Panc1 (cell line): ENCODE measurements around the gene VIPAS39. TPM values are rescaled to one million over a fixed set of nuclear protein-coding genes. Genes with fewer than 3 reads are reported as not detected.

Experiments used
- ATAC-seq: fragments of 200-7000 bp; cut with Tn5 transposase; 2 replicates; pipeline ENCODE4 v1.9.1; 2020; ENCODE audit warnings: mild to moderate bottlenecking, moderate library complexity
- BruUV-seq: library from RNA; stranded (reverse); fragments of 400-500 nt; replicated peaks from 2 replicates; lab custom pipeline; 2021; lab: Mats Ljungman, UMichigan
- CTCF ChIA-PET: fragments of 300-600 bp; sonication (Branson Sonifier 250); formaldehyde crosslinking; loops from one replicate; lab custom pipeline; 2022; ENCODE audit warnings: antibody characterized with exemption; lab: Charles Lee
- POLR2A ChIA-PET: fragments of 300-600 bp; sonication (Branson Sonifier 250); formaldehyde crosslinking; loops from one replicate; lab custom pipeline; 2022; ENCODE audit warnings: antibody characterized with exemption; lab: Charles Lee
- DNase-seq: peaks from one replicate; pipeline ENCODE4 v3.0.0-alpha.2; 2010; ENCODE audit warnings: low read depth, low spot score
- H3K27ac ChIP-seq: 2 replicates; pipeline ENCODE4 v1.5.1; 2011; ENCODE audit warnings: mild to moderate bottlenecking, low read length, inconsistent platforms
- H3K27me3 ChIP-seq: fragments of 200-500 bp; sonication (Bioruptor generic); 2 replicates; pipeline ENCODE4 v1.6.0; 2014; ENCODE audit warnings: low read length, inconsistent platforms; ENCODE audit not compliant: control insufficient read depth, insufficient read depth
- H3K36me3 ChIP-seq: fragments of 200-500 bp; sonication (Bioruptor generic); 2 replicates; pipeline ENCODE4 v1.5.1; 2014; ENCODE audit warnings: inconsistent platforms, mild to moderate bottlenecking, low read length, moderate library complexity; ENCODE audit not compliant: control insufficient read depth, insufficient read depth
- H3K4me1 ChIP-seq: 2 replicates; pipeline ENCODE4 v1.5.1; 2011; ENCODE audit warnings: inconsistent platforms, mild to moderate bottlenecking, low read length, moderate library complexity; ENCODE audit not compliant: control insufficient read depth, insufficient read depth
- H3K4me3 ChIP-seq, 2 experiments: 2 replicates each; pipeline ENCODE4 v1.5.1; 2011 to 2012; ENCODE audit warnings: low read depth in 2 of 2, low read length in 2 of 2, mild to moderate bottlenecking in 2 of 2, inconsistent platforms in 1 of 2, moderate library complexity in 1 of 2
- H3K9me3 ChIP-seq: fragments of 200-500 bp; sonication (Bioruptor generic); 2 replicates; pipeline ENCODE4 v1.5.1; 2014; ENCODE audit warnings: low read depth, mild to moderate bottlenecking, inconsistent platforms, low read length, moderate library complexity; ENCODE audit not compliant: control insufficient read depth, insufficient read depth
- POLR2AphosphoS5 ChIP-seq: IDR thresholded peaks from 2 replicates; pipeline ENCODE4 v1.6.1; 2012; ENCODE audit warnings: mild to moderate bottlenecking, low read depth, low read length, moderate library complexity
- SIN3A ChIP-seq: IDR thresholded peaks from 2 replicates; pipeline ENCODE4 v1.6.1; 2012; ENCODE audit warnings: low read depth, mild to moderate bottlenecking, low read length, moderate library complexity, borderline replicate concordance; ENCODE audit not compliant: insufficient read depth
- TCF7L2 ChIP-seq: IDR thresholded peaks from 2 replicates; pipeline ENCODE4 v1.6.1; 2011; ENCODE audit warnings: mild to moderate bottlenecking, low read depth, low read length, inconsistent platforms
- in situ Hi-C: cut with HindIII; loops from 2 replicates; pipeline ENCODE4 v1.10.0; 2016; ENCODE audit warnings: low sequenced_read_pairs, low pct_unique_long_range_greater_than_20kb
- intact Hi-C: fragments of 100-400 bp; cut with micrococcal nuclease; formaldehyde crosslinking; loops from one replicate; pipeline ENCODE4 v1.10.0; 2022; ENCODE audit not compliant: unreplicated experiment
- total RNA-seq: library from RNA; stranded (reverse); gene quantifications from one replicate; pipeline ENCODE4 v1.2.1, GENCODE V29; 2021; ENCODE audit not compliant: unreplicated experiment
- TF ChIP-seq, protein P1 (sequence below), 2 experiments: IDR thresholded peaks; 2 replicates each; pipeline ENCODE4 v1.6.1; 2011 to 2012; ENCODE audit warnings: low read depth in 2 of 2, control low read depth in 1 of 2, low read length in 1 of 2, mild to moderate bottlenecking in 1 of 2, moderate library complexity in 1 of 2; ENCODE audit not compliant: insufficient read depth in 1 of 2
- TF ChIP-seq, protein P2 (sequence below): fragments of 450-650 bp; IDR thresholded peaks from 2 replicates; pipeline ENCODE4 v1.5.1; 2017; ENCODE audit warnings: mild to moderate bottlenecking

Gene VIPAS39
- total RNA-seq, 1 experiment from 2014 or later, result 12.4 TPM

DNA sequence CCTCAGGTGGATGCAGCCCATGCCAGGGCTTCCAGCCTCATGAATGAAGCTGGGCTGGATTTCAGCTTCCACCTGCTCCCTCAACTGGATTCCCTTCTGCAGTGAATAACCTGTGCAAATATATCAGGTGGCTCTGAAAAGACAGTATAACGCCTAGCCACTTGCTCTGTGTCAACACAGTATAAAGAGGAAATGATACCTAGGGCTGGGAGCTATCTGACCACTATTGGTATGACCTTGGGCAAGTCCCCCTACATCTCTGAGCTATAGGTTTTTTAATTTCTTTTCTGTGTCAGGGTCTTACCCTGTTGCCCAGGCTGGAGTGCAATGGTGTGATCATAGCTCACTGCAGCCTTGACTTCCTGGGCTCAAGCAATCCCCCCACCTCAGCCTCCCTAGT is 21.4 kb upstream of the VIPAS39 start:
- CTCF ChIA-PET, result no interaction called here
- no peak for DNase-seq
- TF ChIP-seq SIN3A, result no peak
- TF ChIP-seq POLR2AphosphoS5, result no peak
- TF ChIP-seq, protein P1, sequence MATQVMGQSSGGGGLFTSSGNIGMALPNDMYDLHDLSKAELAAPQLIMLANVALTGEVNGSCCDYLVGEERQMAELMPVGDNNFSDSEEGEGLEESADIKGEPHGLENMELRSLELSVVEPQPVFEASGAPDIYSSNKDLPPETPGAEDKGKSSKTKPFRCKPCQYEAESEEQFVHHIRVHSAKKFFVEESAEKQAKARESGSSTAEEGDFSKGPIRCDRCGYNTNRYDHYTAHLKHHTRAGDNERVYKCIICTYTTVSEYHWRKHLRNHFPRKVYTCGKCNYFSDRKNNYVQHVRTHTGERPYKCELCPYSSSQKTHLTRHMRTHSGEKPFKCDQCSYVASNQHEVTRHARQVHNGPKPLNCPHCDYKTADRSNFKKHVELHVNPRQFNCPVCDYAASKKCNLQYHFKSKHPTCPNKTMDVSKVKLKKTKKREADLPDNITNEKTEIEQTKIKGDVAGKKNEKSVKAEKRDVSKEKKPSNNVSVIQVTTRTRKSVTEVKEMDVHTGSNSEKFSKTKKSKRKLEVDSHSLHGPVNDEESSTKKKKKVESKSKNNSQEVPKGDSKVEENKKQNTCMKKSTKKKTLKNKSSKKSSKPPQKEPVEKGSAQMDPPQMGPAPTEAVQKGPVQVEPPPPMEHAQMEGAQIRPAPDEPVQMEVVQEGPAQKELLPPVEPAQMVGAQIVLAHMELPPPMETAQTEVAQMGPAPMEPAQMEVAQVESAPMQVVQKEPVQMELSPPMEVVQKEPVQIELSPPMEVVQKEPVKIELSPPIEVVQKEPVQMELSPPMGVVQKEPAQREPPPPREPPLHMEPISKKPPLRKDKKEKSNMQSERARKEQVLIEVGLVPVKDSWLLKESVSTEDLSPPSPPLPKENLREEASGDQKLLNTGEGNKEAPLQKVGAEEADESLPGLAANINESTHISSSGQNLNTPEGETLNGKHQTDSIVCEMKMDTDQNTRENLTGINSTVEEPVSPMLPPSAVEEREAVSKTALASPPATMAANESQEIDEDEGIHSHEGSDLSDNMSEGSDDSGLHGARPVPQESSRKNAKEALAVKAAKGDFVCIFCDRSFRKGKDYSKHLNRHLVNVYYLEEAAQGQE (IDR thresholded peaks at IDR 0.05; ENCODE audit: insufficient read depth in 1 of 2, low read depth in 2 of 2, low read length in 1 of 2), result no peak
- TF ChIP-seq TCF7L2, result no peak
- TF ChIP-seq, protein P2, sequence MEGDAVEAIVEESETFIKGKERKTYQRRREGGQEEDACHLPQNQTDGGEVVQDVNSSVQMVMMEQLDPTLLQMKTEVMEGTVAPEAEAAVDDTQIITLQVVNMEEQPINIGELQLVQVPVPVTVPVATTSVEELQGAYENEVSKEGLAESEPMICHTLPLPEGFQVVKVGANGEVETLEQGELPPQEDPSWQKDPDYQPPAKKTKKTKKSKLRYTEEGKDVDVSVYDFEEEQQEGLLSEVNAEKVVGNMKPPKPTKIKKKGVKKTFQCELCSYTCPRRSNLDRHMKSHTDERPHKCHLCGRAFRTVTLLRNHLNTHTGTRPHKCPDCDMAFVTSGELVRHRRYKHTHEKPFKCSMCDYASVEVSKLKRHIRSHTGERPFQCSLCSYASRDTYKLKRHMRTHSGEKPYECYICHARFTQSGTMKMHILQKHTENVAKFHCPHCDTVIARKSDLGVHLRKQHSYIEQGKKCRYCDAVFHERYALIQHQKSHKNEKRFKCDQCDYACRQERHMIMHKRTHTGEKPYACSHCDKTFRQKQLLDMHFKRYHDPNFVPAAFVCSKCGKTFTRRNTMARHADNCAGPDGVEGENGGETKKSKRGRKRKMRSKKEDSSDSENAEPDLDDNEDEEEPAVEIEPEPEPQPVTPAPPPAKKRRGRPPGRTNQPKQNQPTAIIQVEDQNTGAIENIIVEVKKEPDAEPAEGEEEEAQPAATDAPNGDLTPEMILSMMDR, result no peak
- intact Hi-C loops (no loop called here), in situ Hi-C loops (no loop called here)
- no TSS peak for BruUV-seq
- H3K27me3 ChIP-seq, result no peaks in the 10 kb centered on the region
- no peak for ATAC-seq
- H3K27ac ChIP-seq, result no peak overlapping the region
- no peaks in the 10 kb centered on the region for H3K9me3 ChIP-seq
- no peaks in the 10 kb centered on the region for H3K36me3 ChIP-seq
- H3K4me3 ChIP-seq, result no peak overlapping the region
- H3K4me1 ChIP-seq, result no peaks in the 10 kb centered on the region
- POLR2A ChIA-PET, result no interaction called here

DNA sequence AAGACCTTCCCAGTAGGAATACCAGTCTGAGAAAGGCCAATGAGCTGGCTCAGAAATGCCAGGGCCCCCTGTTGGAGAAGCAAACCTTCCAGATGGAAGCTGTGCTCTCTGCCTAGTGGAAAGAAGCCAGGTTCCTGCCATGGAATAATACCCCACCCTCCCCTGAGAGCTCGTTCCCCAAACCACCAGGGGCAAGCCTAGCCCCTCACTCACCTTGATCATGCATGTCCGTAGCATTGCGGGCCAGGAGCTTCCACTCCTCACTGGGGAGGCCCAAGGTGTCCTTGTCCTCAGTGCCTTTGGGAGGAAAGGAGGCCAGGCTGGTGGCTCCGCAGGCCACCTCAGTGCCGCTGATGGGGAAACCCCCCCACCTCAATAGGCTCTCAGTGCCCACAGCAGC is 20.6 kb upstream of the VIPAS39 start:
- Histone ChIP-seq H3K36me3 (no peaks in the 10 kb centered on the region), H3K4me3 (no peak overlapping the region), H3K27ac (no peak overlapping the region), H3K27me3 (no peaks in the 10 kb centered on the region), H3K4me1 (no peaks in the 10 kb centered on the region), H3K9me3 (no peaks in the 10 kb centered on the region)
- in situ Hi-C loops (no loop called here), intact Hi-C loops (no loop called here)
- DNase-seq (no peak), ATAC-seq (no peak)
- ChIA-PET POLR2A (interaction anchor here (0.6 kb wide), 1 partner anchor 282 kb away, joined by 6 read pairs; no protein-coding TSS in a partner anchor), CTCF (no interaction called here)
- TF ChIP-seq TCF7L2 (no peak), SIN3A (no peak), POLR2AphosphoS5 (no peak)
- TF ChIP-seq, protein P2, result no peak
- TF ChIP-seq, protein P1 (IDR thresholded peaks at IDR 0.05; ENCODE audit: insufficient read depth in 1 of 2, low read depth in 2 of 2, low read length in 1 of 2), result no peak
- BruUV-seq, result no TSS peak
